Epidermal melanocyte (primary cell): ENCODE data around the gene CEP295NL.
A peak's percentile ranks its signal among the peaks of the same experiment; 100 is the strongest.

Experiments used
- DNase-seq: peaks from one replicate; pipeline ENCODE4 v3.0.0; 2011; ENCODE audit warnings: low spot score; ENCODE audit not compliant: insufficient read length

CEP295NL gene

GRCh38 chr17:78865682-78866390 is 37.2 kb downstream of the CEP295NL start:
- DNase-seq, result peak; percentile 57

DNA sequence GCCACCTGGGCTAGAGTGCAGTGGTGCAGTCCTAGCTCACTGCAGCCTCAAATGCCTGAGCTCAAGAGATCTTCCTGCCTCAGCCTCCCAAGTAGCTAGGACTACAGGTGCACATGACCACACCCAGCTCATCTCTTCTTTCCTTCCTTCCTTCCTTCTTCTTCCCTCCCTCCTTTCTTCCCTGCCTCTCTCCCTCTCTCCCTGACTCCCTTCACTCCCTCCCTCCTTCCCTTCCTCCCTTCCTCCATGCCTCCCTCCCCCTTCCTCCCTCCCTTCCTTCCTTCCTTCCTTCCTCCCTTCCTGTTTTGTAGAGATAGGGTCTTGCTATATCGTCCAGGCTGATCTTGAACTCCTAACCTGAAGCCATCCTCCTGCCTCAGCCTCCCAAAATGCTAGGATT is 38.9 kb downstream of the CEP295NL start:
- DNase-seq, result no peak

- no peak for DNase-seq
These were observed 40.7 kb downstream of the CEP295NL start for GRCh38 chr17:78862073-78863023.

DNA sequence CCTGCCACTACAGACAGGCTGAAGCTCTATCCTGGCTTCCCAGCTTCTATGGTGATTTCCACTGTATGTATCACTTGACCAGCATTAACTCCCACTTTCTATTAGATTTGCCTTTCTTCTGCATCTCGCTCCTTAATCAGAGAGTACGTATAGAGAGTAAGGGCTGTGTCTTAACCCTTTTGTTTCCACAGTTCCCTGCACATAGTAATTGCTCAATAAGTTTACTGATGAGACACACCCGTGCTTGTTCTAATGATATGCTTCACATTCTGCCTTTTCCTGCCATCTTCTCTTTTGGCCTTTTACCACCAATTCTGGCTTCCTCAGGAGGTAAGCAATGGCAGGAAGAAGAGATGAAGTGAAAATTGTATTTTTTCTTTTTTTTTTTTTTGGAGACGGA is 41.8 kb downstream of the CEP295NL start:
- no peak for DNase-seq

GRCh38 chr17:78859051-78859450 is 44.0 kb downstream of the CEP295NL start:
- DNase-seq, result no peak

DNA sequence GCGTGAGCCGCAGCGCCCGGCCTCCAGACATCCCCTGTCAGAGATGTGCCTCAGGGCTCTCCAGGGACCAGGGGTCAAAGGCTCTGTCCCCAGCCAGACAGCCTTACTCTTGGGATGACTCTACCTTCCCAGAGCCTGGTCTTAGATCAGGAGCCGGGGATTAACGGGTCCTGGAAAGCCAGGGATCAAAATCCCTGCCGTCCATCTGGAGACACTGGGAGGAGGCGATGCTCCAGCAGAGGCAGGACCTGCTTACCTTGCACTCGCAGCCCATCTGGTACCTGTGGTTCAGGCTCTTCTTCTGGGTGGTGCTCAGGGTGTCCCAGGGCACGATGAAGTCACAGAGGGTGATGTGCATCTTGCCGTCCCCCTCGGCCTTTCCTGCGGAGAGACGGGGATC is 45.7 kb downstream of the CEP295NL start:
- DNase-seq, result no peak

GRCh38 chr17:78855561-78856165 is 47.3 kb downstream of the CEP295NL start:
- DNase-seq, result no peak

DNA sequence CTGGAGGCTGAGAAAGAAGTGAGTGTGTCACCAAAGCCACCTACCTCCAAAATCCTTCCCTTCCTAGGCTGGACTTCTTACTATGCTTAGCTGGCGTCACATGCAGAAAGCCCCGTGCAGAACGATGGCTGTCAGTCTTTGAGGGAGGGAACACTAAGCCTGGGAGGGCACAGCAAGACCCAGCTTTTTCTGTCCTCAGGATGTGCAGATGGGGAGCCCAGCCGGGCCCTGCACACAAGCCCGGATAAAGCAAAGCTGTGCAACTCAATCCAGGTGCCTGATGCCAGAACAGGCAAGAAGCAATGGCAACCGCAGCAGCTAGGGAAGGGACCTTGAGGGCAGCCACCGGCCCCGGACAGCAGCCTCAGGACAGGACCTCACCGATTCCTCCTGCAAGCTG is 48.5 kb downstream of the CEP295NL start:
- DNase-seq, result no peak

DNA sequence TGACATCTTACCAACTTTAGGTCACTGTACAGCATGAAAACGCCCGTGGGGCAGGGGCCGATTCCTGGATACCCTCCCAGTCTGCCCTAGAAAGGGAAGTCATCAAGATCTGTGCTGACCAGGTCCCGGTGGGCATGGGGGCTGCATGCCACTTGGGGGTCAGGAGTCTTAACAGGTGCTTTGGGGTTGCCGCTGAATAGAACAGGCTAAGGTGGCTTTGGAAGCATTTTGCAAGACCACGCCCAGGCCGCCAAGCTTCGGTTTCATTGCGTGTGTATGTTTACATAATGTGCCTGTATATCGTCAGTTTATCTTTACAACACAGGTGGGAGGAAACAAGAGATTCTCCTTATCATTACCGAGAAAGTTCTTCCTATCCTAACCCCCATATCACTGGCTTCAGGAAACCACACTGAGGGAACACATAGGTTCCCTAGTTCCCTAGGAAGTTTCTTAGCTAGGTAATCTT is 49.0 kb downstream of the CEP295NL start:
- no peak for DNase-seq

GRCh38 chr17:78852709-78853121 is 50.3 kb downstream of the CEP295NL start:
- DNase-seq, result no peak

GRCh38 chr17:78849026-78849425 is 54.0 kb downstream of the CEP295NL start:
- no peak for DNase-seq

DNA sequence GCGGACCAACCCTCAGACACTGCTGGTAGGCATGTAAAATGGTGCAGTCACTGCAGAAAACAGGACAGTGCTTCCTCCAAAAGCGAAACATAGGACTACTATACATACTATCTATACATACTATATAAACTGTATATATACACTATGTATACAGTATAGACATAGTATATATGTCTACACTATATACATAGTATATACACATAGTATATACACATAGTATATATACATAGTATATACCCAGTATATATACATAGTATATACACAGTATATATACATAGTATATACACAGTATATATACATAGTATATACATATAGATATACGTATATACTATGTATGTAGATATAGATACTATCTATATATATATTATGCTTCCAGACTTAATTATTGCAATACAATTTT is 55.9 kb downstream of the CEP295NL start:
- DNase-seq, result no peak

DNA sequence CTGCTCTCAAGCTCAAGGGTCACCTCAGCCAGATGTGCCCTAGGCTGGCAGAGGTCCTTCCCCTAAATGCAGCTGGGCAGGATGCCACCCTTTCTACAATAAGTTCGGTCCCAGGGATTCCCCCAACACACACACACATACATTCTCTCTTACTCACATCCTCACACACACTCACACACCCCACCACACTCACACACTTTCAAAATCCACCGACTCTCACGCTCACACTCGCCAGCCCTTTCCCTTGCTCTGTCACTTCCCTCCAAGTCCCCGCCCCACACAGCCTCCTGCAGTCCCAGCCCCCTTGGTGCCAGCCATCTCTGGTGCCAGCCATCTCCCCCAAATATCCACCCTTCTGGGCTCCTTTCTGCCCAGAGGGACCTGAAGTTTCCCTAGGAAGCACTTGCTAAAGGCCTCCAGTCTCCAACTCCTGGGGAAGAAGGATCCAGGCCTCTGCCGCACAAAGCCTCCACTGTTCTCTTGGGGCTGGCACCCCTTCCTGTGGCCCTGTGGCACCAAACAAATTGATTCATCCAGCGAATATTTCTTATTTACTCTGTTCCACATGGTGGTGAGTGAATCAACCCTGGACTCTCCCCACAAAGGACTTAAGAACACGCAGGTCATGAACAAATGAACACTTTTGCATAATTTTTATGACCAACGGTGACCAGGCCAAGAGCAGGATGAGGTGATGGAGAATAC is 58.5 kb downstream of the CEP295NL start:
- DNase-seq, result peak; percentile 46

DNA sequence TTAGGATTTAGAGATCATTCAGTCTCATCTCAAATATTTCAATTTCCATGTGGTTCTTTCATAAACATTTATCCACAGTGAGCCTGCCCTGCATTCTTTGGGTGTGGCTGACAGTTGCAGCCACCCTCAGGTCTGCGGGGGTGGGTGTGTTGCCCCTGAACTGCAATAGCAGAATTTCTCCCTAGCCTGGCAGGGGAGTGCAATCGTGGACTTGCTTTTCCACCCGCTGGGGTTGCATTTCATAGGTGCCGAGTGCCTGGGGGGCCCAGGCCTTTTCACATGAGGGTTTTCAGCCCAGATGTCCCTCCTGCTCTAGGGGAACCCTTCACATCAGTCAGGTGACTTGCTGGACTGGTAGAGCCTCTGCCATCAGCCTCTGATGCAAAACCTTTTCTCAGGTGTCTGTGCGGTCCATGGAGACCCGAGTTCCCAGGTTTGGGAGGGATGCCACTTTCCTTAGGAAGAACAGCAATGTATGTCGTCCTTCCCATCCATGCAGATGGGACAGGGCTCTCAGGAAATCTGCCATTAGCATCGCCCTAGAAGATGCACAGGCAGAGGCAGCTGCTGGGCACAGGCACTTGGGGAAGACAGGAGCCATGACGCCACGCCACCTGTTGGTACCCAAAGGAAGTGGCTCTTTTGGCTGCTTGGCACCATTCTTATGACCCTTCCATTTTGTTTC is 60.0 kb downstream of the CEP295NL start:
- DNase-seq, result no peak

- peak; percentile 97 for DNase-seq
These were observed 62.0 kb downstream of the CEP295NL start, which contains the start of gene USP36 for GRCh38 chr17:78840780-78841611. Gene USP36, minus strand, starts transcription at chr17:78840814. Its CDS starts 4,451 bp downstream, at chr17:78836363.
